Stimulated activated CD4-positive, alpha-beta T cell treated with anti-CD3 and anti-CD28 coated beads, Interleukin-12 subunit alpha, Interleukin-12 subunit beta, amount 100 ng/mL, for 48 hours (primary cell): ENCODE measurements around the gene ACVRL1.
A peak's percentile ranks its signal among the peaks of the same experiment; 100 is the strongest.

Experiments used
- DNase-seq, 3 donors: peaks; one replicate each; pipeline ENCODE4 v3.0.0-alpha.2; 2020; ENCODE audit warnings: low read depth in 2 of 3, low spot score in 1 of 3

ACVRL1 gene

DNA sequence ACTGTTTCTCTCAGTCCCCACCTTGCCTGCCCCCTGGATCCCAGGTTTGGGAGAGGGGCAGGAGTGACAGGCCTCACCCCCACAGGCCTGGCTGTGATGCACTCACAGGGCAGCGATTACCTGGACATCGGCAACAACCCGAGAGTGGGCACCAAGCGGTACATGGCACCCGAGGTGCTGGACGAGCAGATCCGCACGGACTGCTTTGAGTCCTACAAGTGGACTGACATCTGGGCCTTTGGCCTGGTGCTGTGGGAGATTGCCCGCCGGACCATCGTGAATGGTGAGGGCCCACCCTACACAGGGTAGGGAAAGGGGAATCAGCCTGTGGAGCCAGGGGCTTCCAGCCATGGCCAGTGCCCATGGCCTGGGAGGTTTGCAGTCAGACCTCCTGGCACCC, 8.6 kb downstream of the ACVRL1 start:
- no peak for DNase-seq

DNA sequence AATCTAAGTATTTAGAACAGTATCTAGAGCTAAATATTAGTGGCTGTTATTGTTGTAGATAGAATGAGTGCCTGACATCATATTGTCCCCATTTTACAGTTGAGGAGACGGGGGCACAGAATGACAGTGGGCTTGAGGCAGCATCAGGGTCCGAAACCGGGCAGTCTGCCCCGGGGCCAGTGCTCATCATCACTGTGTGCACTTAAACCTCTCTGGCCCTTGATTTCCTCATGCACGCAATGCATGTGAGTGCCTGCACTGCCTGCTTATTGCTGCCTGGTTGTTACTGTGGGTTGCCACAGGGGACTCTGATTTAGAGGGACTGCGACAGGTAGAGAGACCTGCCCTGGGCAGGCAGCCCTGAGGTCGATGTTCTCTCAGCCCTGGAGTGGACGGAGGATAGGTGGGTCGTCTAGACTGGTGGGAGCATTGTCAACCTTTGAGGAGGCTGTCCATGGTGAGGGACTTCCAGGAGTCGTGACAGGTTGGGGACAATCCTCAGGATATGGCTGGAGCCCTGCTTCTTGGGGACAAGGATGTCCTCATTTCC, 9.8 kb downstream of the ACVRL1 start:
- no peak for DNase-seq

DNA sequence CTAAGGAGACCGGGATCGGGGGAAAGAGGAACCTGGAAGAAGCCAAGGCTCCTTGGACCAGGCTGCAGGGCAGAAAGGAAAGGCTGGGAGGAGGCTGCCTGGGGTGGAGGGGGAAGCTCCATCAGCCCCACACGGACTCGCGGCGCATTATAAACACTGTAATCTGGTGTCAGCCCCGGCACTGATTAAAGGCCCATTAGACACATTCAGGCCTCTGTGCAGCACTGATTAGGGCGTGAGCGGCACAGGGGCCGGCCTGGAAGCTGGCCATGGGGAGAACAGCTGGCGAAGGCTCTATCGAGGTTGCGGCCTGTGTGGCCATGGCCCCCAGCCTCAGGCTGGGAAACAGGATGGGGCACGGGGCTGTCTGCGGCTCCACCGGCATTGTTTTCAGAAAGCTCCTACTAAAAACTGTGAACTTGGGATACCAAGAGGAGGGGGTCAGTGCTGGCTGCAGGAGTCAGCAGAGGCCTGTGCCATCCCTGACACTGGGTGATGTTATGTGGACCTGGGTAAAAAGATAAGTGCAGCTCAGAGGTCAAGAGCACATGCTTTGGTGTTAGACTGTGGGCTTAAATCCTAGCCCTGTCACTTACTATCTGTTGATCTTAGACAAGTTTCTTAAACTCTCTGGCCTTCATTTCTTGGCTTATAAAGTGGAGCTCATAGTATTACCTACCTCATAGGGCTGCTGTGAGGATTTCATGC, 10.6 kb downstream of the ACVRL1 start:
- DNase-seq = no peak

DNA sequence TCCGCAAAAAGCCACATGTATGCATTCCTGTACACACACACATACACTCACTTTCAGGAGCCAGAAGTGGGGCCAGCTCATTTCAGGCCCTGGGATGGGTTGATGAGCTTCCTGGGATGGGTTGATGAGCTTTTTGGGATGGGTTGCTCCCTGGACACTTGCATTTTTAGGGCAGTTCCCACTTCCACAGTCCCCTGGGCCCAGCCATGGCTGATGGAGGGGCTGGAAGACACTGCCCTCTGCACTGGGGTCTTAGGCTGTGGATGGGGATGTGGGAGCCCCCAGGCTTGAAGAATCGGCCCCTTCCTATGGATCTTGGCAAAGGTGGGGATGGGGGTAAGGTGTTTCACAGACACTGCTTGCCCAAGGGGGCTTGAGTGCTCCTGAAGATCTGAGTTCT, 12.7 kb downstream of the ACVRL1 start:
- no peak for DNase-seq

DNA sequence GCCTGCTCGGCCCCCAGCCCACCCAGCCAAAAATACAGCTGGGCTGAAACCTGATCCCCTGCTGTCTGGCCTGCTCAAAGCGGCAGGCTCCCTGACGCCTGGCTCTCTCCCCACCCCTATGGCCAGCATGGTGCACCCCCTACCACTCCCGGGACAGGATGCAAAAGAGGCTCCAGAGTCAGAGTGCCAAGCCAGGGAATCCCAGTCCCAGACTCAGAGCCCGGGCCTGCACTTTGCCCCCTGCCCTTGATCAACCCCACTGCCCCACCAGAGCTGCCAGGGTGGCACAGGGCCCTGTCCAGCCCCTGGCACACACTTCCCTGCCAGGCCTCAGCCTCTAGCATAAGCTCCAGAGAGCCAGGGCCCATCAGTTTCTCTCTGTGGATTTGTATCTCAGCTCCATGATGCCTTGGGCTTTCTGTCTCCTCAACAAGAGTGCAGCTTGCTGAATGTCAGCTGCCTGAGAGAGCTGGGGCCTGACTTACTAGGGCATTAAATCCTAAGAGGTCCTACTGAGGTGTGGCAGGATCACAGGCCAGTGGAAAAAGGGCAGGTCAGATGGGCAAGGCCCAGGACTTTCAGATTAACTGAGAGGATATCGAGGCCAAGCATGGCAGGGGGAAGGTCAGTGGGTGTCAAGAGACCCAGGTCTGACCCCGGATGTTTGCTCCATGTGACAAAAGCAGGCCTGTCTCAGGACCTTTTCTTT, 13.9 kb downstream of the ACVRL1 start:
- DNase-seq = no peak

DNA sequence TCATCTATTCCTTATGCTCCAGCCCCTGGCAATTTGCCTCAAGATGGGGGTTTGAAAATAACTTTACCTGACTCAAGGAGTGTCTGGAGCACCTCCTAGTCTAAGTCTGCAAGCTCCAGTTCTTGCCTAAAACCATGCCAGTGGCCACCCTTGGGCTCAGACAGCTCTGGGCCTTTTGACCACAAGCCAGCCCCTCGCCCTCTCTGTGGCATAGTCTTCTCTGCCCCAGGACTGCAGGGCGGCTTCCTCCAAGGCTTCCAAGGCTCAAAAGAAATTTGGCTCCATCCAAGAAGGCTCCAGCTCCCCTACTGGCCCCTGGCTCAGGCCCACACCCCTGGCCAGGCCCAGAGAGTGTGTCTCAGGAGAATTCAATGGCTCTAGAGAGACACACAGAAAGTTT, 14.8 kb downstream of the ACVRL1 start:
- DNase-seq = no peak

DNA sequence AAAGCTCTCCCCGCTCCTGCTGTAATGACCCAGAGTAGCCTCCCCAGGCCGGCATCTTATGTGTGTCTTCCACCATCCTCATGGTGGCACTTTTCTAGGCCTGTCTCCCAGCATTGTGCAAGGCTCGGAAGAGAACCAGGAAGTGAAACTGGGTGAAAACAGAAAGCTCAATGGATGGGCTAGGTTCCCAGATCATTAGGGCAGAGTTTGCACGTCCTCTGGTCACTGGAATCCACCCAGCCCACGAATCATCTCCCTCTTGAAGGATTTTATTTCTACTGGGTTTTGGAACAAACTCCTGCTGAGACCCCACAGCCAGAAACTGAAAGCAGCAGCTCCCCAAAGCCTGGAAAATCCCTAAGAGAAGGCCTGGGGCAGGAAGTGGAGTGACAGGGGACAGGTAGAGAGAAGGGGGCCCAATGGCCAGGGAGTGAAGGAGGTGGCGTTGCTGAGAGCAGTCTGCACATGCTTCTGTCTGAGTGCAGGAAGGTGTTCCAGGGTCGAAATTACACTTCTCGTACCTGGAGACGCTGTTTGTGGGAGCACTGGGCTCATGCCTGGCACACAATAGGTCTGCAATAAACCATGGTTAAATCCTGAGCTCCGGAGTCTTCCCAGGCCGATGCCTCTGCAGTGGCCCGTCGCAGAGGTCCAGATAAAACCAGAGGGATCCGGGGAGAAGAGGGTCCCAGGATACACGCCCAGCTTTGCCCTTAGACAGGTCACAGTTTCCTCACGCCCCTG, 15.6 kb downstream of the ACVRL1 start:
- DNase-seq = no peak

DNA sequence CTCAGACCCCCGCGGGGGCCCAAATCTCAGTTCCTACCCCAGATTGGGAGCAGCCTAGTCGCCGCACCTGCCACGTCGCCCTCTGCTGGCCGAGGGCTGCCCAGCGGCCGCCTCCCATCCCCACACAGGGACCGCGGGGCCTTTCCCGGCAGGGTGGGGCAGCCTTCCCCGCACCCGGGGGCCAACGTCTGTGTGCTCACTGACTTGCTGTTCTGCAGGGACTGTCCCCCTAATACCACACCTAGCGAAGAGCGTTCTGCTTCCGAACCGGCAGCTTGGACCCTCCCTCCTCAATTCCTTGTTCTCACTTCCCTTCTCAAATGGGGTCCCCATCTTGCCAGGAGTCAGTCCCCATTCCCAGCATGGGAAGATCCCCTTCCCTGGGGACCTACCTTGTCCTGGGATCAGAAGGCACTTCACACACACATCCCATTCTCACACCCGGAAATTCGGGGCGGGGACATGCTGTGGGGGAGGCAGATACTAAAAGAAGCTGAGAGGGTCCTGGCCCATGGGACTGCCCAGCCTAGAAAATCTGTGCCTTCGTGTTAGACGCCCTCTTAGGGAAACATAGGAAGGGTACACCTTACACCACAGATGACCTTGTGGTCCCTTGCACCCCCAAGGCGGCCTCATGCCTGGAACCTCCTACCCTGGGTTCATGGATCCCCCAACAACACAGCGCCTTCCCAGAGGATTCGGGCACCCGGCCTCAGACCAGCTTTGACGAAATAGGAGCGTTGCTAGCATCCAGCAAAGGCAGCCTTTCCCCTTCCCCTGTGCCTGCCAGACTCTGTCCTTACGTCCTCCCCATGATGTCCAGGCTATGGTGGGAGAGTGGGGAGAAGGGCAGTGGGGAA, 16.4 kb downstream of the ACVRL1 start:
- peak; percentile 26 to 49 (median 48) for DNase-seq

DNA sequence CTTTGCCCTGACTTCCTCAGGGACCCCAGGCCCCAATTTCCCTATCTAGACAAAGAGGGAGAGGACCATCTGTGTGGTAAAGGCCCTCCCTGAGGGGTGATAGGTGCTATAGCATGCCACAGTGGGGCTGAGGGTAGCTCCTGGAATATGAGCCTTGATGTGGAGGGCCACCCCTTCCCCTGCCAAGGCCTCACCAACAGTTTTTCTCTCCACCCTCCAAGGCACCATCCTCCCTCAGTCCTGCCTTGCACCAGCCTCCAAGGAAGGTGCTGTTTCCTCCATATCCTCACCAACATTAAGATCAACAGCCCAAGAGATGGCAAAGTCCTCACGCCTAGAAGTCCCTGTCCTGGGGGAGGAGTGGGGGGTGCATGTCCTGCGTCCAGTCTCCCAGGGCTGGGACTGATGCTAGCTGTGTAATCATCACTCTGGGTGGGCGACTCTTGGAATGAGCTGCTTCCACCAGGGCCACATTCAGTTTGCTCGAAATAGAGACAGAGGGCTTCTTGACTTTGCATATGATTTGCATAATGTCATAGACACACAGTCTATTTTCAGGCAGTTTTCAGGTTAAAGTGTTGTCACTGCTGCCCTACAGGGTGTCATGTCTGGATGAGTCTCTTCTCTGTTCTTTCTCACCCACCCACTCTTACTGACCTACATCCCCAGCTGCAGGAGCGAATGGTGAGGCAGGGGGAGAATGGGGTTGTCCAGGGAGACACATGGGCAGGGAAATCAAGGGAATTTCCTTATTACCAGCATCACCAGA, 17.4 kb downstream of the ACVRL1 start:
- no peak for DNase-seq

DNA sequence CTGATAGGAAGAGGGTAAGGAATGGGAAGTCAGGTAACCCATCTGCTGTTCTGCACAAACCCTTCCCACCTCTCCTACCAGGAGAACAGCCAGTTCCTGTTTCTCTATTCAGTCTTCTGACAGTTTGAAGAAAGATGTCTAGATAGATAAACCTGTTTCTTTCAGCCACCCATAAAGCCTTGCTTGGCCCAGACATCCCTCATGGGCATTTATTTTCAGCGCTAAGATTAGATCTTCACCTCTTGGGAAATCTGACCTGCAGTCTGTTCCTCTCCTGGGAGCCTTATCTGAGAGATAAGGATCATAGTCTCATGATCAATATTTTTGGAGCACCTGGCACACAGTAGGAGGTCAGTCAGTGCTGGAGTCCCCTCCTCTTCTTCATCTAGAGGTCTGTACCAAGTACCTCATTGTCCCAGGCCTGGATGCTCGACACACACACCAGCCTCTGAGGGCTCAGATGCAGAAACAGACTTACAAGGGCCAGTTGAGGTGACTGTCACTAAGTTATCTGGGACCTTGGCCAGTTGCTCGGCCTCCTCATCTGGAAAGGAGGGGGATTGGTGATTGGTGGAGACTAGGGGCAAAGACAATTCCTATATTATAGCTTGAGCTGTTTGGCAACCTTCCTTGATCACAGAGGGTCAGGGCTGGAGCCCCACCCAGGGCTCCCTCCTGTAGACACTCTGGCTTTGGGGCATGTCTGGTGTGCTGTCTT, 18.2 kb downstream of the ACVRL1 start:
- no peak for DNase-seq

DNA sequence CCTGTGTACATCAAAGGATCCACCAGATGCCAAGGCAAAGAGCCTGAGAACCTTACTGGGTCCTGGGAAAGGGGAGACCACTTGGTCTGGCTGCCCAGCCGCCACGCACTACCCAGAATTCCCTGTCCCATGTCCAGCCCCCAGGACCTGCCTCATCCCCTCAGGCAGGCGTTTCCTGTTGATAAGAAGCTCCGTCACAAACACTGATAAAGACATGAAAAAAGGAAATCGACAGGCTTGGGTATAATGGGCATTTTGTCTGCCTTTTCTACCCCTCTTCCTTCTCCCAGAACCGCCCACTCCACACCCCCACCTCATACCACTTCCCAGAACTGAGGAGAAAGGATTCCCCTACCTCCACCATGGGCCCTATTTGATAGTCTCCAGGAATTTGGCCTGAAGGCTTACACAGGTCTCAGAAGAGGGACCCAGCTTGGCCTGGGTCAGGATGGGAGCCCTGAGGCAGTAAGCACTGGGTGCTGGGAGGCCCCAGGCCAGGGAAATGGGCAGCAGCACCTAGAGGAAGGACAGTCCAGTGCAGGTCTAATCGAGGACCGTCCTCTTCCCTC, 18.8 kb downstream of the ACVRL1 start:
- DNase-seq = no peak

DNA sequence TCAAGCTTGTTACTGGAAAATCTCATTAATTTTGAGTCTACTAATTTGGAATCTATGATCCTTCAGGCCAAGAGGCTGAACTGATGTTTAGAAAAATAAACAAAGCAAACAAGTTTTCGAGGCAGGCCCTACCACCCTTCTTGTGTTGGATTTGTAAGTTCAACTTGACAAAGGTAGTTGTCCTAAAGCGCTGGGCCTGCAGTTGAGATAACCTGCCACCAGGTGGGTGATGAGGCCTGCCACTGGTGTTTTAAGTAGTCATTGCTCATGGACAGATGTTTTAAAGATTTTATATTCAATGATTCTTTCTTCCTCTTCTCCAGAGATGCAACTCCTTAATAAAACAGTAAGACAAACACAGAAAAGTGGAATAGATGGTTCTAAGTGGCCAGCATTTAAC, 19.4 kb downstream of the ACVRL1 start:
- peak; percentile 26 to 59 (median 36) for DNase-seq

DNA sequence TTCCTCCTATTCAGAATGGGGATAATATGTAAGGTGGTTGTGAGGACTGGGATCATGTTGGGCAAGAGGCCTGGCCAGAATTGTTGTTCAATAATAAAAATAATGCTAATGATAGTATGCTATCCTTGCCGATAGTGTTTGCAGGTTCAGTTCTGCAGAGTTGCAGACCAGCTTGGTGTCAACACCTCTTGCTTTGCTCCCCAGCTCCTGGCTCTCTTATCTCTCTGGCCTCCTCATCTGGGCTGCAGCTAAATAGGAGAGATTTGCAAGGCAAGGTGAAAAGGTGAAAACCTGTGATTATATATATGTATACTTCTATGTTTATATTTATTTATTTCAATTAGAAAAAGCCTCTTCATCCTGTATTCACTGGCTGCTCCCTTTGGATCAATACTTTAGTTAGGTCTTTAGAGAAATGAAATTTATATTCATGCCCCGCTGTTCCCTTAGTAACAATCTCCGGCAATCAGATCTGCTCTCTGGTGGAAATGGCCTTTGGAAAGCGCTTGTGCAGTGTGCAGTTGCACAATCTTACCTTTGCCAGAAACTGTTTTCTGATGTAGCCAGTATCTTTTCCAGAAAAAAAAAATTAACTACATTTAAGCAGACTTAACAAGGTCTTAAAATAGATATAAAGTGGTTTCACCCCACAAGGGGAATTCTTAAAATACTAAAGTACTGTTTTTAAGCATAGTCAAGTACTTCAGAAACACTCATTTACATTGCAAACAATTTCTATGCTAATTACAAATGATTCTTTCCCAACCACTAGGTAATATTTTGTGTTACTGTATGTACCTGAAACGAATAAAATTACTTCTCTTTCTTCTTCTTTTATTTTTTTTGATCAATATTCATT, 25.1 kb downstream of the ACVRL1 start:
- no peak for DNase-seq

DNA sequence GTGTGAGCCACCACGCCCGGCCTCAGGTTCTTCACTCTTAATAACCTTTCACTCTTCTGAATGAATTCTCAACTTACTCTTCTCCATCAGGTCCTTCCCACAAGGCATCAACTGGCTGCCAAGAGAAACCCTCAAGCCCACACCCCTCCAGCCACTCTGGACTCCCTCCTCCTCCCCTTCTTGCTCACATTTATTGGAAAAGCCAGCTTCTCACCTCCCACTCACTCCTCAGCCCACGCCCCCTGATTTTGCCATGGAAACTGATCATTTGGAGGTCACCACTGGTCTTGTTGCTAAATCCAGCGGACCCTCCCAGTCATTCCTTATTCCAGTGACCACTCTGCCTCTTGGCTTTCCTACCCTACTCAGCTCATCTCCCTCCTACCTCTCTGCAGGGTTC, 26.8 kb downstream of the ACVRL1 start:
- no peak for DNase-seq

DNA sequence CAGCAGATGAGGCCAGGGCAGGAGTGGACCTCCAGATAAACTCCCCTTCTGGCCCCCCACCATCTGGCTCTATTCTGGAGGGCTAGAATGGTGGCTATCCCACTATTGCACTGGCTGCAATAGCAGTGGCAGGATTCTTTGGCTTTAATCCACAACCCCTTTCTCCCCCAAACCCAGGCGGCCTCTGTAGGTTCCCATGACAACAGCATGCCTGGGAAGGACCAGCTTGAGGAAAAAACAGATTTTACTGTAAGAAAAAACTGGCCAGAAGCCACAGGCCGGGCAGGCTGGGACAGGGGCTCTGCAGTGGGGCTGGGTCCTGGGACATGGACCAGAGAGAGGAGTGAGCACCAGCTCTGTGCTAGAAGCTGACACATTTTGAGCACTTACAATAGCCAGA, 30.6 kb downstream of the ACVRL1 start:
- DNase-seq = no peak

DNA sequence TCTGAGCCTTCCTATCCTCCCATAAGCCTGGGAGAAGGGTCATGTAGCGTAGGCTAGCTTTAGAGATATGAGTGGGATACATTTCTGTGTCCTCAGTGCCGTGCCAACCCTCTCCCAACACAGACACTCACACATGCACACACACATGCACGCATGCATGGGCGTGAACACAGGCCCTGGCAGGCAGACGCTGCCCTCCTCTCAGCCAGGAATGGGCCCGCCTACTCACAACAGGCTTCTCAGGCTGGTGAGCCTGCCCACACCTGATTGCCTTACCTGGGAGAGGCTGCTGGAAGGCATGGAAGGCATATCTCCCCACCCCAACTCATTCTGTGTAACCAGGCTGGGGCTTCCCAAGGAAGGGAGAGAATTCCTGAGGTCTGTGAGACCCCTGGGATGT, 31.4 kb downstream of the ACVRL1 start:
- no peak for DNase-seq

DNA sequence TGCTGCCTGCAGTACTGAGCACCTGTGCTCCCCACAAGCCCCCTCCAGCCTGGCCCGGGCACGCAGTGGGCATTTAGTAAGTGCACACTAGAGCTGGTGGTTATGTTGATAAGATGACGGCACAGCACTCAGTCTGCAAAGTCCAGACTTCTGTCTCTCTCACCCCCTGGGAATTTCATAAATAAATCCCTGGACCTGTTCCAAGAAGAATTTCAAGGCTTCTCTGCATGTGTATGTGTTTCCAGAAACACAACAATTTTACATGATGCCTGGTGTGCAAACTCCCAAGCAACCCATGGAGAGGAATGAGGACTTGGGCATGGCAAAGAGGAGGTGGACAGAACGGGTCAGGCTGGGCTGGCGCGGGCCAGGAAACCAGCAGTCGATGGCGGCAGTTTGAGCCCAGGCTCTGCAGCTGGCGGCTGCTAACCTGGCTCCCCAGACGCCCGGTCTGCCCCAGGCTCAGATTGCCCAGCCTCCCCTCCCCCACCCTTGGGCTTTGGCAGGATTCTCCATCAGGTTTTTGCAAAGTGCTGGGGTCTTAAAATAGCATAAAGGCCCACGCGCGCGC, 33.8 kb downstream of the ACVRL1 start:
- DNase-seq = no peak

DNA sequence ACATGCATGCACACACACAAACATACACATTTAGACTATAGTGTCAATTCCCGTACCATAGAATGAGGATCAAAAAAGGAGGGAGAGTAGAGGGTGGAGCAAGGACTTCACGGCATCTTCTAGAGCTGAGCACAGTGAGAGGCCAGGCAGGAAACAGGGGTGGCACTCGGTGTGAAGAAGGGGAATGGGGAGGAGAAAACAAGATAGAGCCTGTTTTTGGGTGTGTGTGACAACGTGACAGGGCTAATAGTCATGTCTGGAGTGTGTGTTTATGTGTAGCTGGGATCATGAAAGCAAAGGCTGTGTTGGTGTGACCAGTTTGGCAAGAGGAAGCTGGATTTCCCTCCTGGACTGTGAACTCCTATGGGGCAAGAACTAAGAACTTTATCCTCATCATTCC, 34.3 kb downstream of the ACVRL1 start:
- DNase-seq = no peak
